Retina (tissue), 1 donor: ENCODE measurements around the gene KRTAP3-3.
"Not testable (repeated sequence)": the region's sequence is repeated elsewhere in the genome, so short reads cannot be mapped to it uniquely, and the experiment has no call there.

Experiments
- DNase-seq: peaks from one replicate; pipeline ENCODE4 v3.0.0-alpha.2; 2016

KRTAP3-3 gene

GRCh38 chr17:40993839-40994238 is at the start of gene KRTAP3-3:
KRTAP3-3 (minus strand) TSS chr17:40994164; CDS start chr17:40994097, 67 bp downstream.
- DNase-seq, result no peak

GRCh38 chr17:41042953-41043352 is 49.0 kb upstream of the KRTAP3-3 start:
- DNase-seq, result no peak

GRCh38 chr17:41040783-41041571 is 47.0 kb upstream of the KRTAP3-3 start, which contains the start of gene KRTAP1-1:
KRTAP1-1 (minus strand) TSS chr17:41041450; CDS start chr17:41041397, 53 bp downstream.
- DNase-seq, result not testable (repeated sequence)

- no peak for DNase-seq
Observed at GRCh38 chr17:41037853-41038350, 43.9 kb upstream of the KRTAP3-3 start.

GRCh38 chr17:41034346-41034935 is 40.5 kb upstream of the KRTAP3-3 start, which contains the start of gene KRTAP1-3:
KRTAP1-3 (minus strand) TSS chr17:41034874; CDS start chr17:41034821, 53 bp downstream.
- DNase-seq, result not testable (repeated sequence)

GRCh38 chr17:41029633-41030245 is 35.8 kb upstream of the KRTAP3-3 start, which contains the start of gene KRTAP1-4:
KRTAP1-4 (minus strand) TSS chr17:41030195; CDS start chr17:41030078, 117 bp downstream.
- no peak for DNase-seq

GRCh38 chr17:41026715-41027471 is 32.9 kb upstream of the KRTAP3-3 start, which contains the start of gene KRTAP1-5:
KRTAP1-5 (minus strand) TSS chr17:41027208; CDS start chr17:41027155, 53 bp downstream.
- no peak for DNase-seq

GRCh38 chr17:41024697-41025096 is 30.7 kb upstream of the KRTAP3-3 start:
- DNase-seq, result no peak

- no peak for DNase-seq
Observed at GRCh38 chr17:41020336-41020735, 26.4 kb upstream of the KRTAP3-3 start.

GRCh38 chr17:41019415-41019814 is 25.5 kb upstream of the KRTAP3-3 start:
- no peak for DNase-seq

- DNase-seq, result no peak
Observed at GRCh38 chr17:41018541-41018940, 24.6 kb upstream of the KRTAP3-3 start.

GRCh38 chr17:41016578-41017215 is 22.7 kb upstream of the KRTAP3-3 start:
- DNase-seq, result no peak

- no peak for DNase-seq
Observed at GRCh38 chr17:41015454-41015853, 21.5 kb upstream of the KRTAP3-3 start.

- DNase-seq, result no peak
Observed at GRCh38 chr17:41013606-41014005, 19.6 kb upstream of the KRTAP3-3 start.

- no peak for DNase-seq
Observed at GRCh38 chr17:41013181-41013580, 19.2 kb upstream of the KRTAP3-3 start.

- no peak for DNase-seq
Observed at GRCh38 chr17:41012326-41013120, 18.6 kb upstream of the KRTAP3-3 start.

- DNase-seq, result no peak
Observed at GRCh38 chr17:41010441-41010840, 16.5 kb upstream of the KRTAP3-3 start.

GRCh38 chr17:41009936-41010335 is 16.0 kb upstream of the KRTAP3-3 start:
- DNase-seq, result no peak

GRCh38 chr17:41009301-41009760 is 15.4 kb upstream of the KRTAP3-3 start:
- no peak for DNase-seq

GRCh38 chr17:41008811-41009210 is 14.8 kb upstream of the KRTAP3-3 start, which contains the start of gene KRTAP3-1:
KRTAP3-1 (minus strand) TSS chr17:41009128; CDS start chr17:41009074, 54 bp downstream.
- DNase-seq, result no peak

GRCh38 chr17:41004397-41004796 is 10.4 kb upstream of the KRTAP3-3 start:
- no peak for DNase-seq
